Stimulated activated CD4-positive, alpha-beta T cell treated with anti-CD3 and anti-CD28 coated beads, TNF-alpha, amount 100 ng/mL, for 1 hour (primary cell): ENCODE data around the gene COX7C.
"Not testable (repeated sequence)": the region's sequence is repeated elsewhere in the genome, so short reads cannot be mapped to it uniquely, and the experiment has no call there.

Experiments
- DNase-seq, 3 donors: peaks; one replicate each; pipeline ENCODE4 v3.0.0-alpha.2; 2020; ENCODE audit warnings: low read depth in 3 of 3, low spot score in 1 of 3

Gene COX7C, protein sequence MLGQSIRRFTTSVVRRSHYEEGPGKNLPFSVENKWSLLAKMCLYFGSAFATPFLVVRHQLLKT

DNA sequence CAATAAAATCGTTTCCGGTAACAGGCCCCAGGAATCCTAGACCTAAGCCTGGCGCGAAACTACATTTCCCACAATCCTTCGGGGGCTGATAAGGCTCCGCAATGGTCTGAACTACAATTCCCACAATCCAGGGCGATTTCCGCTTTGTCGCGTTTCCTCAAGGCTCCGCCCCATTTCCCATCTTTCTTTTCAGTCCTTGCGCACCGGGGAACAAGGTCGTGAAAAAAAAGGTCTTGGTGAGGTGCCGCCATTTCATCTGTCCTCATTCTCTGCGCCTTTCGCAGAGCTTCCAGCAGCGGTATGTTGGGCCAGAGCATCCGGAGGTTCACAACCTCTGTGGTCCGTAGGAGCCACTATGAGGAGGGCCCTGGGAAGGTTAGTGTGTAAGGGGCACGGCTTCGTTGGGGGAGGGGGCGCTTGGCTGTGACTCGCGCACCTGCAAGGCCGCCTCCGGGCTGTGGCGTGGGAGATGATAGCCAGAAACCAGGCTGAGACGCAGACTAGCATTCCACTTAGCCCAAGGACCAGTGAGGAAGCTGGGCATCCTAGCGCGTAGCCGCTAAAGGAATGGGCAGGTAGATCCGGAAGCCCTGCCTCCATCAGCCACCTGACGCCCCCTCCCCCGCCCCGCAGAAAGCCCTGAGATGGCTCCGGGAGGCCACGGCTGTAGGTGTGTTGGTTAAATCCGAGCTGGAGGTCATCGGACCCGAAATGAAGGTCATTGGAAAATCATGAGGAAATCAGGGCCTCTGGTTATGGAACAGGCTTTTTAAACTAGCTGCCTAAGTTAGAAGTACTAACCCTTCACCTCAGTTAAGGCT is at the start of gene COX7C:
COX7C (plus strand) TSS at position 186 of the 821 bp plus-strand sequence; CDS start at position 301, 115 bp downstream.
- peak; percentile 66 to 82 (median 78) for DNase-seq

DNA sequence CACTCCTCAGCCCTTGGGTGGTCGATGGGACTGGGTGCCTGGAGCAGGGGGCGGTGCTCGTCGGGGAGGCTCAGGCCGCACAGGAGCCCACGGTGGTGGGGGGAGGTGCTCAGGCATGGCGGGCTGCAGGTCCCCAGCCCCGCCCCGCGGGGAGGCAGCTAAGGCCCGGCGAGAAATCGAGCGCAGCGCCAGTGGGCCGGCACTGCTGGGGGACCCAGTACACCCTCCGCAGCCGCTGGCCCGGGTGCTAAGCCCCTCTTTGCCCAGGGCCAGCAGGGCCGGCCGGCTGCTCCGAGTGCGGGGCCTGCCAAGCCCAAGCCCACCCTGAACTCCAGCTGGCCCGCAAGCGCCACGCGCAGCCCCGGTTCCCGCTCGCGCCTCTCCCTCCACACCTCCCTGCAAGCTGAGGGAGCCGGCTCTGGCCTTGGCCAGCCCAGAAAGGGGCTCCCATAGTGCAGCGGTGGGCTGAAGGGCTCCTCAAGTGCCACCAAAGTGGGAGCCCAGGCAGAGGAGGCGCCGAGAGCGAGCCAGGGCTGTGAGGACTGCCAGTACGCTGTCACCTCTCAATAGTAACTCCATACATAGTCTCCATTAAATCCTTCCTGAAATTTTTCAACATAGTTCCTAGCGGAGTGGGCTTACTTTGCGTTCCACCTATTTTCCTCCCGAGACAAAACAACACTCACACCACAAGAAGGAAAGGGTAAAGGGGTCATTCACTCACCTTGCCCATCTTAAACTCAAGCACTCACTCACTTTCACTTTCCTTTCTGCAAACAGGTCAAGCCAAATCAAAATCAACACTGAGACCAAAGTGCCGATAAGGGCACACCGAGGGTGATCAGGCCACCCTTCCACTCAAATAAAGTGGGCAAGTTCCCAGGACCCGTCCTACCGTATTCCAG is 48.0 kb upstream of the COX7C start:
- DNase-seq = not testable (repeated sequence)

DNA sequence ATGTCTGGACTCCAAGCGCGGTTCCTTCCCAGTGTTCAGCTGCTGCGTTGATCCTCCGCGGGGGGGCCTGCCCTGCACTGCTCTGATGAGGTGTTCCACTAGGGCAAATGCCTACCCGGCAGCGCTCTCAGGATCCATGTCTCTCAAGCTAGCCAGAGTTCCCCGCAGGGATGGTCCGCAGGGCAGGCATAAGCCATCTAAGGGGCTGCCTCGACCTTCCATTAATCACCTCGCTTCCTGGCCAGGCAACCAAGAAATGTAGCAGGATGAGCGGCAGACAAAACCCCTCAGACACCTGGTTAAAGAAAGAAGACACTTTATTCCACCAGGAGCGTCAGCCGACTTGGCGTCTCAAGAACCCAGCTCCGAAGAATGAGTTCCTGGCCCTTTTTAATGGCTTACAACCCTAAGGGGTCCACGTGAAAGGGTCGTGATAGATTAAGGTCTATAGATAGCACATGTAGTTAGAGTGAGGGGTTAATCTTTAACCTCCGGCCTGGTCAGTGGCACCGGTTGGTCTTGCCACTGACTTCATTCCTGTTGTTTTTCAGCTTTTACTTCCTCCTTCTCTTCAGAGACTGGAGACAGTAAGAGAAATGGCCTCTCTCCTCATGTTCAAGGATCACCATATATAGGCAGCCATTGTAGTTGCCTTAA is 47.2 kb upstream of the COX7C start:
- DNase-seq = no peak

DNA sequence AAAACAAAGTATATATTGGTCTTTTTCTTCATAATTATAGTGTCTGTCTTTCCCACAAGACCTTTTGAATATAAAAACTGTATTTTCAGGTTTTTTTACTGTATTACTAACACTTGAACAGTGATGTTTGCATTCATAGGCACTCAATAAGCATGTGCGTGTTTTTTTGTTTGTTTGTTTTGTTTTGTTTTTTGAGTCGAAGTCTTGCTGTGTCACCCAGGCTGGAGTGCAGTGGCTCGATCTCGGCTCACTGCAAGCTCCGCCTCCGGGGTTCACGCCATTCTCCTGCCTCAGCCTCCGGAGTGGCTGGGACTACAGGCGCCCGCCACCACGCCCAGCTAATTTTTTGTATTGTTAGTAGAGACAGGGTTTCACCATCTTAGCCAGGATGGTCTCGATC is 46.6 kb upstream of the COX7C start:
- not testable (repeated sequence) for DNase-seq

DNA sequence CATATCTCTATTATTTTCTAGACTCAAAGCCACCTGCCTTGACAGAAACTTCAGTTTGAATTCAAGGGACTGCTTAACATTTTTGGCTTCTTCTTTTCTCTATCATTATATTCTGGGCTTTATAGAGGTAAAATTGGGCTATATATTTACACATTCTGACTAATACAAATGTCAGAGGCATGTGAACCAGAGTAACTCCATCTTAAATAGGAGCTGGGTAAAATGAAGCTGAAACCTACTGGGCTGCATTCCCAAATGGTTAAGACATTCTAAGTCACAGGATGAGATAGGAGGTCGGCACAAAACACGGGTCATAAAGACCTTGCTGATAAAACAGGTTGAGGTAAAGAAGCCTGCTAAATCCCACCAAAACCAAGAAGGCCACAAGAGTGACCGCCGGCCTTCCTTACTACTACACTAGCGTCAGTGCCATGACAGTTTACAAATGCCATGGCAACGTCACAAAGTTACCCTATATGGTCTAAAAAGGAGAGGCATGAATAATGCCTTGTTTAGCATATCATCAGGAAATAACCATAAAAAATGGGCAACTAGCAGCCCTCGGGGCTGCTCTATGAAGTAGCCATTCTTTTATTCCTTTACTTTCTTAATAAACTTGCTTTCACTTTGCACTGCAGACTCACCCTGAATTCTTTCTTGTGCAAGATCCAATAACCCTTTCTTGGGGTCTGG is 44.8 kb upstream of the COX7C start:
- no peak for DNase-seq

DNA sequence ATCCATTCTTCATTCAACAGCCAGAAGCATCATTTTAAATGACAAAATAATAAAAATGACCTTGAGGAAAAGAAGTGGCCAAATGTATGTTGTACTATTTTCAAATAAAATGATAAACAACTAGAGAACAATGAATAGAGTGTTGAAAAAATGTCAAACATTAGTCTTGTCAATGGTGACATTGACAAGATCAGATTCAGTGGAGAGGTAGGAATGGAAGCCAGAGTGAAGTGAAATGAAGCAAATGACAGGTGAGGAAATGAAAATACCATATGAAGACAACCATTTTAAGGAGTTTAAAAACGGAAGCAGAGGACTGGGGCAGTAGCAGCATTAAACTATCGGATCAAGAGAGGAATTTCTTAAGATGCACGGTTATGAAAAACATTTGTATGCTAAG is 38.2 kb upstream of the COX7C start:
- DNase-seq = no peak

DNA sequence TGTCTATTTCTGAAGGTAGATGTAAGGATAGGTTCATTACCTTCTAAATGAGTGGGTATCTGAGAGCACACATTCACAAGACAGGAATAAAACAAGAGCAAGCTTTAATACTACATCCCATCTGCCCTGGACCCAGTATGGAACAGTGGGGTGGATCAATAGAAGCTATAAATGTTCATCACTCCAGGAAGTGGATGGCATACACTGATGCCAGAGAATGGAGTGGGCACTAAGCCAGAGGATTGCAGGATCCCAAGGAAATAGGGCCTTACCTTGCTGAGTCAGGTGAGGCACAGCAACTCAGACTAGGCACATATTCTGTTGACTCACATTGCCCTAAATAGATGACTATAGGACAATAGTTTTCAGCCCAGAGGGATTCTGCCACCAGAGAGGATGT is 21.3 kb upstream of the COX7C start:
- DNase-seq = no peak

DNA sequence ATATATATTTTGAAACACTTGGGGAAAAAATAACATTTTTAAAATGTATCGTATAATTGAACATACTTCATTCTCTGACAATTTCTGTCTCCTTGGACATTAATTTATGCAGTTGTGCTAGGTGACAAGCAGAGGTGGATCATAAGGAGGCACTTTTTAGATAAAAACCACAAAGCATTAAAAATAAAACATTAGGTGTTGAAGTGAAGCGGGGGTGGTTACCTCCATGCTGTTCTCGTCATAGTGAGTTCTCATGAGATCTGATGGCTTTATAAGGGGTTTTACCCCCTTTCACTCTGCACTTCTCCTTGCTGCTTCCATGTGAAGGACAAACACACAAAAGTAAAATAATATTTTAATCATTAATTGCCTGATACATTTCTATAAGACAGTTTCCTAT is 11.9 kb upstream of the COX7C start:
- DNase-seq = no peak

DNA sequence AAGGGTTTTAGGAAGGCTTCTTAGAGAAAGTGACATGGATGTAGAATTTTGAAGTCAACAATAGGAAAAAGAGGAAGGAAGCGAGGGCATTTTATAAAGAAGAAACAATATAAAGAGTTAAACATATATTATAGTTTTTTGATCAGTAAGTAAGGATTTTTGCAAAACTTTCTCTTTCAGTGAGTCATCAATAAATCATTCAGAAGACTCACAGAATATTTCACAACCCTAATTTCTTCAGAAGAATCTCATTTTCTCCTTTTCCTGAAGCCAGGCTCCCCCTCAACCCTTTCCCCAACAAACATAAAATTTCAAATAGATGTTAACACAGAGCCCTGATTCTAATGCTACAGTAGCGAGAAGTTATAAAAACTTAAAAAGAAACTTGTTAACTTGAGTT is 4.3 kb upstream of the COX7C start:
- no peak for DNase-seq

DNA sequence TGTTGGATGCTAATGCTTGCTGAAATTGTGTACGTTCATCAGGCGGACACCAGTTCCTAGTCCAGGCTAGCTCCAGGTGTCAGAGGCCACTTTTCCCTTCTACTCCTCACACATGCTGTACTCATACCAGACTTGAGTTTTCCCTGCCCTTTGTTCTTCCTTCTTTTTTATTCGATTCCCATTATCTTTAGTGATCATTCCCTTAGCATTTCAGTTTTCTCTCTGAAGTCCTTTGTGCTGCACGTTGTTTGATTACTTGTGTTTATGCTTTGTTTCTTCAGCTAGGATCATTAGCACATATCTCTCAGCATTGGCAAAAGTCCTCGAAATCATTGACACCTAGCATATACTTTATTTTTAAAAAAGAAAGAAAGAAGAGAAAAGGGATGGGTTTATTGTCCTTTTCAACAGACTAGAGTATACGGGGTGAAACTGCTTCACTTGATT is 409 bp upstream of the COX7C start:
- no peak for DNase-seq

DNA sequence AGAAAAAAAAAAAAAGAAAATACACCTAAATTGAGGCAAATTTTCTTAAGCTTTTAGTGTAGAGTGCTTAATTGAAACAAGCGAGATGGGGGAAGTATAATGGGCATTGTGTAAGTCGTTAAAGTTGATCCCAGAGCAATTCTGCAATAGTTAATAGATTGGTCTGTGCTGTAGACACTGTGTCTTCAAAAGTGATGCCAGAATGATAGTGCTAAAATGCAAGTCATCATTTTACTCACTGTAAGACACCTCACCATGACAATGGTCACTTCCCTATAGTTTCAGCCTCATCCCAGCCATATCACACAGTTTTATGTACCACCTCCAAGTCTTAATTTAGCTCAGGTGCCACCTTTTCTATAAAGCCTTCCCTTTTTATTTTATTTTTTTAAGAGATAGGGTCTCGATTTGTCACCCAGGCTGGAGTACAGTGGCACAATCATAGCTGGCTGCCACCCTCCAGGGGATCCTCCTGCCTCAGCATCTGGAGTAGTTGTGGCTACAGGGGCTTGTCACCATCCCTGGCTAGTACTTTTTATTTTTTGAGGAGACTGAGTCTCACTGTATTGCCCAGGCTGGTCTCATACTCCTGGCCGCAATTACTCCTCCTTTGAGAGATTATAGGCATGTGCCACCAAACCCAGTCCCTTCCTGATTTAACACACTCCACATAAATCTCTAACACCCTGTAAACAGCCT is 6.2 kb downstream of the COX7C start:
- no peak for DNase-seq

DNA sequence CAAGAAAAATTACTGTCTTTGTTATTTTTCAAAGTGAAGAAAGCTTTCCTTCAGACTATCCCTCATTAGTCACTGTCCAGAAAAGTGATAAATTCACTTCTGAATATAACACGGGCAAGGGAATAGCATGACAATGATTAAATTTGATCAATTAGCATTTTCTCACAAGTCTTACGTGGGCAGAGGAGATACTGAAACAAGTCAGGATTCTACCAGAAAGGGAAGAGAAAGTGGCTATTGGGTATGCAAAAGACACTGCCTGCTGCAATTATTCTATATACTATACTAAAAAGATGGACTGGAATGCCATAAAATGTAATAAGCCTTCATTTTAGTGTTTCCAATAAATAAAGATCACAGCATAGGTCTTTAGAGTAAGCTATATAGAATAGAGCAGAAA is 7.4 kb downstream of the COX7C start:
- DNase-seq = no peak

DNA sequence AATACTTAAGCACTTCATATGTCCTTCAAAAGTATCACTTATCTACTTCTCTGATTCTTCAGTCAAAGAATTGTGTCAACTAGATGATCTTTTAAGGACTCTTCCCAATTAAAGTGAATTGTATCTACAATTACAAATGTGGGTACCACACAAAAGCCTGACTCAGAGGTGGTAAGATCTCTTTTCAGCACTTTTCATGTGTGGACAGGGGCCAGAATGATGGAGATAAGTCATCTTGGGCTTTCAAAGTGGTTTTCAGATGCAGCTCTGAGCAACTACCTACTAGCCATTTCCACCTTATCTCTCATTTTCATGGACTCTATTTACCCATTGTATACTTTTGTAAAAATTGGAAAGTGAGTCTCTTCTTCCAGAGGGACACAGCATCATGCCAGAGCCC is 8.4 kb downstream of the COX7C start:
- no peak for DNase-seq

DNA sequence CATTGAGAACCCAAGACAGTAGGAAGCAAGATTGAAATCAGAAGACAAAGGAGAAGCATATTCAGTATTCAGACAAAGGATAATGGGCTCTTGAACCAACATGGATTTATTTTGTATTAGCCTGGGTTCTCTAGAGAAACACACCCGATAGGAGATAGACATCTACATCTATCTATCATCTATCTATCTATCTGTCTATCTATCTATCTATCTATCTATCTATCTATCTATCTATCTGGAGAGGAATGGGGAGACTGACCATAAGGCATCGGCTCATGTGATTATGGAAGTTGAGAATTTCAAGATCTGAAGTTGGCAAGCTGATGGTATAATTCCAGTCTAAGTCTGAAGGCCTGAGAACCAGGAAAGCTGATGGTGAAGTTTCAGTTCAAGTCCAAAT is 13.4 kb downstream of the COX7C start:
- DNase-seq = no peak

DNA sequence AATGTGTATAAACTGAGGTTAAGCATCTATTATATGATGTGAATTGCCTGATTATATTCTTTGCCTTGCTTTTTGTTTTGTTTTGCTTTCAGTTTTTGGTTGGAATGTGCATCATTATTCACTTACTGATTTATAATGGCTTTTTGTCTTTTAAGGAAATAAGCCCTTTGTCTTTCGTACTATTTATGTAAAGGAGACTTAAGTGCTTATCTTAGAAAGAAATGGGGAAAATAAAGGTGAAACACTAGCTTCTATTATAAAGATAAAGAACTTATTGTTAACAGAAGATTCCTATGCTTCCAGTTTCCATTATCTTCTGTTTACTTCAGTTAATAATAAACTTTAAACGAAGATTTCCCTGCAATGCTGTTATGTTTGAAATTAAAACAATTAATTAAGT is 23.3 kb downstream of the COX7C start:
- no peak for DNase-seq

DNA sequence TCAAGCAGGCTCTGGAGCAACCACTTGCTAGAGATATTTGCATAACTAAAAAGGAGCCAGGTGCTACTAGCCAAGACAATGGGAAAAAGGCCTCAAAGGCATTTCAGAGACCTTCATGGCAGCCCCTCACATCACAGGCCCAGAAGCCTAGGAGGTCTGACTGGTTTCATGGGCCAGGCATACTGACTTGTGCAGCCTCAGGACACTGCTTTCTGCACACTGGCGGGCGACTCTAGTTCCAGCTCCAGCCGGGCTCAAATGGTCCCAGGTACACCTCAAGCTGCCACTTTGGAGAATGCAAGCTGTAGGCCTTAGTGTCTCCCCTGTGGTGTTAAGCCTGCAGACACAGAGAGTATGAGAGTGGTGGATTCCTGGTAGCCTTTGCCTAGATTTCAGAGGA is 27.1 kb downstream of the COX7C start:
- no peak for DNase-seq

DNA sequence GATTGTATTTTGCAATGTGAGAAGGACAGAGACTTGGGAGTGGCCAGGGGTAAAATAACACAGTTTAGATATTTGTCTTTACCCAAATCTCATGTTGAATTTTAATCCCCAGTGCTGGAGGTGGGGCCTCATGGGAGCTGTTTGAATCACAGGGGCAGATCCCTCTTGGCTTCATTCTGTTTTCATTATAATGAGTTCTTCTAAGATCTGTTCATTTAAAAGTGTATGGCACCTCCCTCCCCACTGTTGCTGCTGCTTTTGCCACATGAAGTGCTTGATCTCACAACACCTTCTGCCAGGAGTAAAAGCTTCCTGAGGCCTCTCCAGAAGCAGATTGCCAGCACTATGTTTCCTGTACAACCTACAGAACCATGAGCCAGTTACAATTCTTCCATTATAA is 28.1 kb downstream of the COX7C start:
- DNase-seq = no peak

DNA sequence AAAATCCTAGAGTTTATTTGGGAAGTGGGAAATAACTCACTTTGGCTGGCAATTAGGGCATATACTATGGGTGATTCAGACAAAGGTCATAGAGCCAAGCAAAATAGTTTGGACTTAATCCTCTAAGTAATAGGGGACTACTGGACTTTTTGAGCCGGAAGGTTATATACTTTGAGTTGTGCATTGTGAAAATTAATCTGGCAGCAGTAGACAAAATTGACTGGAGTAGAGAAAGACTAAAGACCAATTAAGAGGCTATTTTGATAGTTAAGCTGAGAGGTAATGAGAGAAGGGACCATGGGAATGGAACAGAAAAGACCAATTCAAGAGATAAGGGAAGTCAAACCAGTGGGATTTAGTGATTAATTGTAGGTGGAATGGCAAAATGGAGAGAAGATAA is 28.9 kb downstream of the COX7C start:
- DNase-seq = no peak

DNA sequence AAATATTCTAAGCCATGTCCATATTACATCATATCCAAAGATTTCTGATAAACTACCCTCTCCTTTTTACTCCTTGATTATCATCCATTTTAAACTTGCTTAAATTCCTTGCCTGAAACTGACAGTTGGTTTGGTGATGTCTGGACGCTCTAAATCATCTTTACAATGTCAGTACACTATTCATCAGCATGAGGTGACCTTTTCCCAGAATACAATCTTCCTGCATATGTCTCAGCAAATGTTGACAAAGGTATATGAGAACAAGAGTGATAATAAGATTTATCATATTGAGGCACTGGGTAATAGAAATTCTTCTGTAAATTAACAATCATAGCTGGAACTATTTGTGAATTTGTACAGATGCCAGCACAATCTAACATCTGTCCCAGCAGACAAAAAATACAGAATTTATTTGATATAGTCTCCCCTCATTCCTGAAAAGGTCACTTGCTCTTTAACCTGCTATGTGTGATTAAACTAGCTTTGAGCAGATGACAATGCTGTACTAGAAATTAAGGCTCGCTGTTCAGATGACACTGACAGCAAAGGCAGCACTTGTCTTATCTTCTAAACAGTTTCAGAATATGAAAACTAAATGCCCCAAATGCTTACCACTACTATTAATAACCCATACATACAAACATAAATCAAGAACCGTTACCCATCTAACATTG is 32.2 kb downstream of the COX7C start:
- DNase-seq = no peak

DNA sequence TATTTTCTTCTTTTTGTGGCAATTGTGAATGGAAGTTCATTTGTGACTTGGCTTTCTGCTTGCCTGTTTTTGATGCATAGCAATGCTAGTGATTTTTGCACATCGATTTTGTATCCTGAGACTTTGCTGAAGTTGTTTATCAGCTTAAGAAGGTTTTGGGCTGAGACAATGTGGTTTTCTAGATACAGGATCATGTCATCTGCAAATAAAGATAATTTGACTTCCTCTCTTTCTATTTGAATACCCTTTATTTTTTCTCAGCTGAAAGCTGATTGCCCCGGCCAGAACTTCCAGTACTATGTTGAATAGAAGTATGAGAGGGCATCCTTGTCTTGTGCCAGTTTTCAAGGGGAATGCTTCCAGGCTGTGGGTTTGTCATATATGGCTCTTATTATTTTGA is 43.0 kb downstream of the COX7C start:
- DNase-seq = not testable (repeated sequence)
